Femur (tissue), 1 donor: ENCODE data around the gene SCGB3A1.

ENCODE experiments used
- DNase-seq: peaks from one replicate; pipeline ENCODE4 v3.0.0-alpha.2; 2017

SCGB3A1 gene, protein sequence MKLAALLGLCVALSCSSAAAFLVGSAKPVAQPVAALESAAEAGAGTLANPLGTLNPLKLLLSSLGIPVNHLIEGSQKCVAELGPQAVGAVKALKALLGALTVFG

DNA sequence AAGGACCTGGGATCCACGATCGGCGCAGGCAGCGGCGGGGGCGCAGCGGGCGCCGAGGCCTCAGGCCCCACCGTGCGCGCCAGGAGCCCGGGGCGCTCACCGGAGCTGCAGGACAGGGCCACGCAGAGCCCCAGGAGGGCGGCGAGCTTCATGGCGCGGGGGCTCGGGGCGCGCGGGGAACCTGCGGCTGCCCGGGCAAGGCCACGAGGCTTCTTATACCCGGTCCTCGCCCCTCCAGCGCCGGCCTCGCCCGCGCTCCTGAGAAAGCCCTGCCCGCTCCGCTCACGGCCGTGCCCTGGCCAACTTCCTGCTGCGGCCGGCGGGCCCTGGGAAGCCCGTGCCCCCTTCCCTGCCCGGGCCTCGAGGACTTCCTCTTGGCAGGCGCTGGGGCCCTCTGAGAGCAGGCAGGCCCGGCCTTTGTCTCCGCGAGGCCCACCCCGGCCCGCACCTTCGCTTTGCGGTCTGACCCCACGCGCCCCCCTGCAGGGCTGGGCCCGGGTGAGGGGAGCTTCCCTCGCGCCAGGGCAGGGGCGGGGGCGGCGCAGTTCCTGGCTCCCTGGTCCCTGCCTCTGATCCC lies at the start of gene SCGB3A1:
TSS of gene SCGB3A1 (minus strand) at position 189 of the 577 bp plus-strand sequence. CDS start at position 152, 37 bp downstream.
- DNase-seq = no peak

DNA sequence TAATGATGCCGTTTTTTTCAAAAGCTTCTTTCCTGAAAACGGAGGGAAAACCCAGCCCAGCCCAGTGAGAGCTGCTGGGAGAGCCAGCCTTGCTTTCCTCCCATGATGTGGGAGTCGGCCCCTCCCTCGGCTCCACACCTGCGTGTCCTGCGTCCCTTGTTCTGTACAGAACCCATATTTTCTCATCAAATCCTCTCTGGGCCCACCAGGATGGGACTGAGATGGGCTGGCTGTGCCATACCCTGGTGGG lies 49.2 kb upstream of the SCGB3A1 start:
- DNase-seq = peak; percentile 15

DNA sequence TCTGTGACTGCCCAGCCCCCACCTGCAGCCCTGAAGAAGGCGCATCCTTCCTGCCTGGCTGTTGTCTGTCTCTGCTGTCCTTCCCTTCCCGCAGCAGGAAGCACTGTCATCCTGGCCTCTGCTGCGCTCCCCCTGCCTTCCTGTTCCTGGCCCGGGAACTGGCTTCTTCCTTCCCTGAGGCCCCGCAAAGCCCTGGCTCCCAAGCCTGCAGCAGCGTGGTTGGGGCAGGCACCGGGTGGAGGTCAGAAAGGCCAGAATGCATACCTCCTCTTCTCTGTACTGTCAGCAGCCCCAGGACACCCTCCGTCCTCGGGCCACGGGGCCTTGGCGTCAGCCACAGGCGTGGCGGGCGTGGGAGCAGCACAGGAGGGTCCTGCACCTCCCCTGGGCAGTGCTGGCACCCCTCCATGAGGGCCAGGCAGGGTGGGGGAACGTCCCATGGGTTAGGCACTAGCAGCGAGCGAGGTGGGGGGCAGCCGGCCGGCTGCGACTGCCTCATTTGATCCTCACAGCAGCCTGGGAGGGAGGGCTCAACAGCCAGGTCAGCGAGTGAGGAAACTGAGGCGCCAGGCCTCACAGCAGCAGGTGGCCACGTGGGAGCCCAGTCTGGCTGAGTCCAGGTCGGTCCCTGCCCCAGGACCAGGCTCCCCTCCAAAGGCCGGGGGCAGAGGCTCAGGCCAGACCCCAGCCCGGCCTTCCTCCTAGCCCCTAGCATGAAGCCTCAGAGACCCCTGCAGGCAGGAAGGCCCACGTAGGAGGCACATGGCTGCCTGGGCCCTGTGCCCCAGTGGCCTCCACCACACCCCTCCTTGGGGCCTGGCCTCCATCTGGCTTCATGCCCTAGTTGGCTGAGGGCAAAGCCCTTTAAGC lies 48.7 kb upstream of the SCGB3A1 start:
- DNase-seq = peak; percentile 25

DNA sequence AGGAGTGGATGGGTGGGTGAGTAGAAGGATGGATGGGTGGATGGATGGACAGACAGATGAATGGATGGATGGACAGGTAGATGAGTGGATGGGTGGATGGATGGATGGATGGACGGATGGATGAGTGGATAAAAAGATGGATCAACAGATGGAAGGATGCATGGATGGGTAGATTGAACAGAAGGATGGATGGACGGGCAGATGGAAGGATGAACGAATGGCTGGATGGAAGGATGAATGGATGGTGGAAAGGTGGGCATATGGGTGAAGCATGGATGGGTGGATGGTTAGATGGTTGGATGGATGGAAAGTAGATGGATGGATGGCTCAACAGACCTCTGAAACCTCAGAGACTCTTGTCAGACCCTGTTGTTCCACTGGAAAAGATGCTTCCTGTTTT lies 48.0 kb upstream of the SCGB3A1 start:
- no peak for DNase-seq

DNA sequence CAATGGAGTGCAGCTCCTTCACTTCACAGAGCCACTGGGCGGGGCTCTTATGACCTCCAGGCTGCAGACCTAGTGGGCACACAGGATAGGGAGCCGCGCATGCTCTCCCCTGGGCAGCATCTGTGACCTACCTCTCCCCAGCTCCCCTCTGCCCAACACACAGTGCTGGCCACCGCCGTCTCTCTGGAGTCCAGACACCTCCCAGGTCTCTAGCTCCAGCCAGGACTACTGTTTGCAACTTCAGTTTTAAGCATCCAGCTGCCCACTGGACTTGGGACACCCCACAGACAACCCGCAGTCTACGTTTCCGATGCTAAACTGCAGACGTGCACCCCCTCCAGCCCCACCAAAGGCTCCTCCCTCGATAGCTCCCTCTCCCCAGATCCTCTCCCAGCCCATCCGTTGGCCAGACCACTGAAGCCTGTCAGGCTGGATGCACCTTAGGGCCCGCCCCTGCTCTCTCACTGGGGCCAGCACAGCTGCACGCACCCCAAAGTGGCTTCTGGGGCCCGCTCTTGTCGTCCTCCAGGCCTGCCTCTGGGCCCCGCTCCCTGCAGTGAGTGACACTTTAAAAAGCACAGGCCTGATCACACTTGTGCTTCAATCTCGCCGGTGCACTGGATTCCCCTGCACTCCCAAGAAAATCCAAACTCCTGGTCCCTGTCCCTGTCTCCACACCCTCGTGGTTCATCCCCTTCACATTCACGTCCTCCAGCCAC lies 46.8 kb upstream of the SCGB3A1 start:
- no peak for DNase-seq

DNA sequence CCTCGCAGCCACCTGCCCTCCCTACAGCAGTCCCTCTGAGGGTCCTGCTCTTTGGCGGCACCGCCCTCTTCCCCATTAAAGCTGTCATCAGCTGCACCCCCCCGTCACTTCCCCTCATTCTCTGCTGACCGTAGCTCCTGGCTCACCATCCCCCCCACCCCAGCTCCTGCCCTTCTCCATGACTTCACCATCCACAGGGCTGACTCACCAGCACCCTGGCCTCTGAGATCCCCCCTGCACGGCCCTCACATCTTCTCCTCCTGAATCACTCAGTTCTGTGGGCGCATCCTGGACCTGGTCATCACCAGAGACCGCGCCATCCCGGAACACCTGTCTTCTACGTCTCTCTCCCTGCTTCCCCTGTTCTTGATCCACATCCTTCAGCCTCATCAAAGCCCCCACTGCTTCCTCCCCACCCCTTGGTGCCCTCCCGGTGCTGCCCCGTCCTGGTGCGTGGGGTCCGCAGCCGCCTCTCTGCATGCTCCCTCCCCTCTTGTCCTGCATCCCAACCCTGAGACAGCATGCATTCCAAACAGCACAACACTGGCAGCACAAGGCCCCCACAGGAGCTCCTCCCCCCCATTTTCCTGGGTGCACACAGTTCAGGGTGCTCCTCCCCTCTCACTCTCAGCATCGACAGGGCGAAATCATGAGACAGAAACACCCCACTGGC lies 45.2 kb upstream of the SCGB3A1 start:
- DNase-seq = peak; percentile 18

DNA sequence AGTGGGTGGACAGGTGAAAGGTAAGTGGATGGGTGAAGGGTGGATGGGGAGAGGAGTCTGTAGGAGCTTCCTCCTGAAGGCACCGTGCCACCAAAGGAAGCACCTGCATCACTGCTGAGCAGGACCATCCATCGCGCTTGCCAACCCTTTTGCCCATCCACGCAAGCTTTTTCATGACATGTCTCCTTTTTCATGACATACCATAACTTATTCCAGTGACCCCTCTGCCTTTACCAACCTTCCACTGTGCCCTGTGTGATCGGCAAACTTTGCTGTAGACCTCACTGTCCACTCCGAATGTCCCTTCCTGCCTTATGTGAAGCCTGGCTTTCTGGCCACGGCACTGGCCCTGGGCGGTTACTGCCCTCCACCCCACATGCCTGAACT lies 44.7 kb upstream of the SCGB3A1 start:
- DNase-seq = peak; percentile 14

DNA sequence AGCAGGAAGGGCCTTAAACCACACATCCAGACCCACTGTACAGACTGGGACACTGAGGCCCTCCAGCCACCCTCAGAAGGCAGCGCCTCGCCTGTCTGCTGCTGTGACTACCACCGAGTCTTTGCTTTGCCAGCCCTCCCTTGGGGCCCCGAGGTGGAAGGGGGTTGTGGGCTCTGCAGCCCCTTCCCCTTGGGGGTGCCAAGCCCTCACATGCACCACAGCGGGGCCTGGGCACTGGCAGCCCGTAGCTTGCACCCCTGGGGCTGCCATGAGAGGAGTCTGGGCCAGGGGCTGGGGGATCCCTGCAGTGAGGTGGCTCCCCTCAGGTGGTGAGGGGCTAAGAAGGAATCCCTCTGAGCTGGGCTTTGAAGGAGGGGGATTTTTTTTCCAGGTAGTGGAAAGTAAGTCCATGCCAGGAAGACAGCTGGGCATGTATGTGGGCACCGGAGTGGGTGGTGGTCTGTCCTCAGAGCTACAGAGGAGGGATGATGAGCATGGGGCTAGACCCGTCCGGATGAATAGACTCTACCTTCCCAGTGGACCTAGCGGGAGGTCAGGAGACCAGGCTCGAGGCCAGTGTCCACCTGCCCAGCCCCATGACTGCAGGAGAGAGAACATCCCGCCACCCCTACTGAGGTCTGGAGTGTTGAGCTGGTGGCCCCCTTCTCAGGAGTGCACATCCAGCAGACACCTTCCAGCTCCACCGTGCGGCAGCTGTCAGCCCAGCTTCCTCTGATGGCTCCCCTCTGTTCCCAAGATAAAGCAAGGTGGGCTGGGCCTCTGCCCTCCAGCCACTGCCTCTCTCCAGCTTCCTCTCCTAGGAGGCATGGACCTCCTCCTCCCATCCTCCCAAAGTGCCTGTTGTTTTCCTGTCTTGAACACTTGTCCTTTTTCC lies 42.2 kb upstream of the SCGB3A1 start:
- DNase-seq = peak; percentile 13

DNA sequence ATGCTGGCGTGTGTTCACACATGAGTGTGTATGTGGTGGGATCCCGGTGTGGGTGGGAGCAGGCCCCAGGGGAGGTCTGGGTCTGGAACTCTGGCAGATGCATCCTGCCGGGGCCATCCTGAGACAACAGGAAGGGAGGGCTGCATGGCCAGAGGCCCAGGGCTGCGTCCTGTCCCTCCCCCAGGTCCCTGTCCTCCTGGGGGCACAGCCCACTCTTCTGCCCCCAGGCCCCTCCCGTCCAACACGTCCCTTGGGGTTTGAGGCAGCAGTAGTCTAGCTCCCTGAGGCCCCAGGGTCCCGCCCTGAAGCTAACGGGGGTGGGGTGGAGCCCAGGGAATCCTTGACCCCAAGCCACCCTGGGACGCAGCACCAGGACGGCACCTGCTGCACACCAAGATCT lies 41.5 kb upstream of the SCGB3A1 start:
- peak; percentile 33 for DNase-seq

DNA sequence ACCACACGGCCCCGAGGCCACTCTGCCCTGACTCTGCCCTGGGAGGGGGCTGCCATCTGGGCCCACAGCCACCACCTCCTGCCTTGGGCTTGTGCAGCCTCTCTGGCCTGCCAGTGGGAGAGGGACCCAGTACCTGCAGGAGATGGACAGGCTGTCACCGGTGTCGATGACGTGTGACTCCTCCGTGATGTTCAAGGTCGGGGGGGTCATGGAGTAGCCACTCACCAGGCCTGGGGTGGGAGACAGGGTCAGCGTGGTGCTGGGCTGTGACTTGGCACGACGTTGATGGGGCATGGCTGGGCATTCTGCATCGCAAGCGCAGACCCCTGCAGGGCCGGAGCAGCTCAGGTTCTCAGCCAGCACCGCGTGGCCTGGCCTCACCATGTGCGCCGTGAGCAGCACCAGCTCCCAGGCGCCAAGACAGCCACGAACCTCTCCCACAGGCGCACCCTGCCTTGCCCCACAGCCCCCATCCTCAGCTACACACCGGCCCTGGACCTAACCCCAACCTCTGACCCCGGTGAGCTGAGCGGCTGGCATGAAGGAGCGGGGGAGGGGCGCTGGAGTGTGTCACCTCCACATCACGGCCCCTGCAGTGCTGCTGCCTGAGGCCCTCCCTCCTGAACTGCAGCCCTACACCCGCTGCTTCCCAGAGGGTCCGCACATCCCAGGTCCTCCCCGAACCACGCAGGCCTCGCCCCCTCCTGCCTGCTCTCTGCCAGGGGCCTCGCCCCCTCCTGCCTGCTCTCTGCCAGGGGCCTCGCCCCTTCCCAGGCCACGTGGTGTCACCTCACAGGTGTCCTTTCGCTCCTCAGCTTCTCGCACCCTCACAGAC lies 40.5 kb upstream of the SCGB3A1 start:
- peak; percentile 20 for DNase-seq

DNA sequence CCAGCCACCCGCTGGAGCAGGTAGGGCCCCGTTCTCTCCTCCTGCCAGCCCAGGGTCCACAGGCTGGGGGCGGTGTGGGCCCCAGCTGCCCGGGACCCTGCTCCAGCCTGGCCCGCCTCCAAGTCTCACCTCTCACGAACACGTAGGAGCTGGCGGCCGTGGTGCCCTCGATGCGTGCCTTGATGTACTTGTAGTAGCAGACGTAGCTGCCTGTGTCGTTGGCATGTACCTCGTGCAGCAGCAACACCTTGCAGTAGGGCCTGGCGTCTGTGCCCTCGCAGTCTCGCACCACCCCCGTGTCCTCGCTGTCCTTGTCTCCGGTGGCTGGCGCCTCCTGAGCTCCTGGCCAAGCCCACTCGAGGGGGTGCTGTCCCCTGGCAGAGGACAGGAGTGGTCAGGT lies 39.1 kb upstream of the SCGB3A1 start:
- no peak for DNase-seq

DNA sequence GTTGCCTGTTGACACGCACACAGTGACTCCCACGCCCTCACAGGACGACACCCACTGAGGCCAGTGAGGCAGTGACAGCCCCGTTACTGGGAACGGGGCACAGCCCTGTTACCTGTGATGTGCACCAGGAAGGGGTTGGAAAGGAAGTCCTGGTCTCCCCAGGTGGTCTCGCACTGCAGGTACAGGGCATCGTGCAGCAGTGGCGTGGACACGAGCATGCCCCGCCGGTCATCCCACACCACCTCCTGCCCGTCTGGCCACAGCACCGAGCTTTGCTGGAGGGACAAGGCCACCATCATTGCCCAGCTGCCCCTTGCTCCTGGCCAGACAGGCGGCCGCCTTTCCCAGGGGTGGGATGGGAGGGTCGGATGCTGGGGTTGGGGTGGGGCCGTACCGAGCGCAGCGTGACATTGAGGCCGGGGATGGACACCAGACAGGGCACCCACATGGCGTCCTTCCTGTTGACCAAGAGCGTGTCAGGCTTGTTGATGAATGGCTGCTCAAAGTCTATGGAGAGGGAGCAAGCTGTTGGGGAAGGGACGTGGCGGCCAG lies 38.6 kb upstream of the SCGB3A1 start:
- no peak for DNase-seq

DNA sequence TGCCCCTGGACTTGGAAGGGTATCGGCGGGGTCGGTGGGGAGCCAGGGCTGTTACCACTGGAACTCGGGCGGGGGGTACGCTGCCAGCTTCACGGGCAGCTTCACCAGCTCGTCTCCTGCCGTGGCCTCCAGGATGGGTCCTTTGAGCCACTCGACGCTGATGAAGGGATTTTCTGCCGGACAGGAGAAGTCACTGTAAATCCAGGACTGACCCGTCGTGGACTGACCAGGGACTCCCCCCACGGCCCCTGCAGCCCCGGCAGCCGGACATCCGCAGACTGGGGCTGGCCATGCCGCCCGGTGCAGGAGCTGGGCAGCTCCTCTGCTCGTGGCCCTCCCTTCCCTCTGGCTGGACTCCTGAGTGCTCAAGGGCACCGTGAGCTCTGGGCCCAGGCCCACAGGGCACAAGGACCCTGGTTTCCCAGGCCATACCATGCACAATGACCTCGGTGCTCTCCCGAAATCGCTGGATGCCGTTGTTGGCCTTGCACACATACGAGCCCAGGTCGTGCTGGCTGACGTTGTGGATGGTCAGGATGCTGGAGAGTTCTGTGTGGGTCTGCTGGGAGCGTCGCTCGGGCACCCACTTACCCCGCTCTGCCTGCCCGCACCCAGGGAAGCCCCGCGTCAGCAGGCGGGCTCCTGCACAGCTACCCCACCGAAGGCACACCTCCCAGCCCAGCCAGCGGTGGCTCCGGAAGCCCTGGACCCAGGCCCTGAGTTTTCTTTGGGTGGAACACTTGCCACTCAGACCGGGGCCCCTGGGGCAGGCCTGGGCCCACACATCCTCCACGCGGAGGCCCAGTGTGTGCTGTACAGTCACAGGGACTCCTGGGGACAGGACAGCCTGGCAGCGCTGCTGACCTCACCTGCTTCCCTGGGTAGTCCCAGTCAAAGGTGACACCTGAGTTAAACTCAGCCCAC lies 37.8 kb upstream of the SCGB3A1 start:
- no peak for DNase-seq

DNA sequence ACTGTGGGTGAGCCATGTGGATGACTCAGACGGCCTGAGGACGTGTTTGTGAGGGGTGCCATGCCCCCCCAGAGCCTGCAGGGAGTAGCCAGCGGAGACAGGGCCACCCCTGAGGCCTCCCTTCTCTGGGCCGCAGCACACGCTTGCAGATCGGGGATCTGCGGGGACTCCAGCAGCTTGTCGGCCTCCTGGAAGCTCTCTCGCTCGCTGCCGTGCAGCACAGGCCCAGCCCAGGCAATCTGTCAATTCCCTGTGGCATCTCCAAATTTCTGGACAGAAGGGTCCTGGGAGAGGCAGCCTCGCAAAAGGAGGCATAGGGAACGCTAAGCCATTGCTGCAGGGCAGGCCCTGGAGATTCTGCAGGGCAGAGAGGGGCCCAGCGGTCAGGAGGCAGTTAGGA lies 36.9 kb upstream of the SCGB3A1 start:
- DNase-seq = no peak

DNA sequence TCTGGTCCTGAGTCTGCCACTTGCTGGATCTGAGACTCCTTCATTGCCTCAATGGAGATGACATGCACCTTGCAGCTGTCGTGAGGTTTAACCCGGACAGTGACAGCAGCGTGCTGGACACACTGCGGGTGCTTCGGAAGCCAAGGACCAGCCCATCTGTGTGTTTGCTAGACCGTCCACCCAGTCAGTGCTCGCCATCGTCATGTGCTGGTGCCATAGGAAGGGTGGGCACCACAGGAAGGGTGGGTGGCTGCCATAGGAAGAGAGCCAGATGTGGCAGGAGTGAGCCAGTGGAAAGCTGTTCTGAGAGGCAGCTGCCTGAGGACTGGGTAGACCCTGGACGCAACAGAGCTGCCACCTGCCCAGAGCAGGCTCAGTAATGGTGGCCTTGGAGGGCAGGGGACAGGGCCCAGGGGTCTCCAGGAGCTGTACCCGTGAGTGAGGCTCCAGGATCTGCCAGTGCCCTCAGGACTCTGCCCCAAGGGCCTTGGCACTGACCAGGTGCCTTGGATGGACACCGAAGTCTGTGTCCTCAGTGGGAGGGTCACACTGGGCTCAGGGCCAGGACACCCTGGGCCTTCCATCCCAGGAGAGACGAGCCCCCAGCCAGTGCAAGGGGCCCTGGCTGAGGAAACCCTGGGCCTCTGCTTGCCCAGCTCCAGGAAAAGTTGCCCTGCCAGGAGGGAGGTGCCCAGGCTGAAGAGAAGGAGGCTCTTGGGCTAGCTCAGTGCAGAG lies 36.3 kb upstream of the SCGB3A1 start:
- no peak for DNase-seq

DNA sequence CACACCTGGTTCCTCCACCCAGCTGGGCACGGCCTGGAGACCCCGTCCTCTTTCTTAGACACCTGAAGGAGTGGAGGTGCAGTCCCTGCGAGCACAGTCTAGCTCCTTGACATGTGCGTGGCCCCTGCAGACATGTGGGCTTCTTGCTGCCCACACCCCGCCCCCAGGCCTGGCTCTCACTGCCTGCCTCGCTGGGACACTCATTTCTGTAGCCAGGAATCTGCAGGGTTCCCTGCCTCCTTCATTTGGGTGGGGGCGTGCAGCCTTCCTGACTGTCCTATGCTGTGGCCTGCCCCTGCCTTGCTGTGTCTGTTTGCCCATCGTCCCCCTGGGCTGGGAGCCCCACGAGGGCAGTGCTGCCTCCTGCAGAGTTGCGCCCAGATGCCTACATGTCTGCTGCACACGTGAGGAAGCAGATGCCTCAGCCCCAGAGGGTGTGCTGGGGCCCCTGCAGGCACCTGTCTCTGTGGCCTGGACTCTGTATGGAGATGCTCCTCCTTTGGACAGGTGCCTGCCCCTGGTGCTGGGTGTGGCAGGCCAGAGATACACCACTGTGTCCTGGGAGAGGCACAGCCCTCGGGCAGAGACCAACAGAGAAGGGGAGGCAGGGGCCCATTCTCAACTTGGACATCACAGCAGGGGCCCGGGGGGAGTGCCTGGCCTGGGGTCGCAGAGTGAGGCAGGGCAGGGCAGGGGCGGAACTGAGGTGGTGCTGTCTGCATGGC lies 35.5 kb upstream of the SCGB3A1 start:
- no peak for DNase-seq

DNA sequence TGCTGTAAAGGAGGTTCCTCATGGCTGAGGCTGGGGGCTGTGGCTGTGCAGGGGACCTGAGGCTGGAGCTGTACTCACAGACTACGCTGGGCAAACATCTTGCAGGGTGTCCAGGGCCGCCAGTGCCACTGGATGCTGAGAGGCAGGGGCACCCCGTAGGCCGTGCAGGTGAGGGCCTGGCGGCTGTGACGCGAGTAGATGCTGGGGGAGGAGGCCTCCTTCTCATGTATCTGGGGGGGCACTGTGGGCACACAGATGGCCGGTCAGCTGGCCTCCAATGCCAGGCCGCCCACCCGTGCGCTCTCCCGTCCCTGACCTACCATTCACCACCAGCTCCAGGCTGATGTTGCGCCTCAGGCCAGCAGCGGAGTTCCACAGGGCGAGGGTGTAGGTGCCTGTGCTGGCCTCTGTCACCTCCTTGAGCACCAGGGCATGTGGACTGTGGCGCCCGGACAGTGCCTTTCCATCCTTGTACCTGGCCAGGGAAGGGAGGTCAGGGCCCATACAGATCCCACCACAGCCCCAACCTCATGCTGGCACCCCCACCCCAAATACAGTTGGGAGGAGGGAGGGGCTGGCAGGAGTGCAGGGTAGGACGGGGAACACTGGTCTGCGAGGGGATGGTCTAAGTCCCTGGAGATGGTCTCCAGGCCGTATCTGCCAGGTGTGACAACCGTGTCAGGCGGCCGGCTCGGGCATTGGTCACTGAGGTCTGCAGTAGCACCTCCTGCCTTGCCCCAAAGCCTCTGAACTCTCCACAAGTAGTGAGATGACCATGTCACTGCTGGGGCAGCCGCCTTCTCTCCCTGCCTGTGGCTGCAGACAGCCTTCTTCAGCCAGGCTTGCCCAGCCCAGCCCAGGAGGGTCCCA lies 34.7 kb upstream of the SCGB3A1 start:
- no peak for DNase-seq
